Right lobe of liver (tissue), 6 donors: ENCODE results near the gene PPP1R1B. TPM values are rescaled to one million over a fixed set of nuclear protein-coding genes. Genes with fewer than 3 reads are reported as not detected.

Experiments
- ATAC-seq, 4 donors: fragments of 200-7000 bp; cut with Tn5 transposase; one replicate each; pipeline ENCODE4 v1.9.1; 2020; ENCODE audit warnings: mild to moderate bottlenecking in 4 of 4, moderate library complexity in 4 of 4
- DNase-seq, 3 donors: peaks; one replicate each; pipeline ENCODE4 v3.0.0-alpha.2; 2020
- H3K27ac ChIP-seq, 3 donors: fragments of 200-600 bp; one replicate each; pipeline ENCODE4 v1.8.0; 2022
- H3K27me3 ChIP-seq, 2 donors: fragments of 200-600 bp; one replicate each; pipeline ENCODE4 v1.8.0; 2022
- H3K36me3 ChIP-seq, 4 donors: fragments of 200-600 bp; sonication (generic) in 1 of 4; one replicate each; pipeline versions ENCODE4 v1.5.1 to v1.8.0; 2017 to 2022; ENCODE audit warnings: control low read depth in 1 of 4
- H3K4me1 ChIP-seq, 4 donors: fragments of 200-600 bp; sonication (generic) in 1 of 4; one replicate each; pipeline versions ENCODE4 v1.5.1 to v1.8.0; 2017 to 2022; ENCODE audit warnings: control low read depth in 1 of 4
- H3K4me3 ChIP-seq, 3 donors: fragments of 200-600 bp; one replicate each; pipeline ENCODE4 v1.8.0; 2022
- H3K9me3 ChIP-seq, 4 donors: fragments of 200-600 bp; sonication (generic) in 1 of 4; one replicate each; pipeline versions ENCODE4 v1.5.1 to v1.8.0; 2017 to 2022; ENCODE audit warnings: control low read depth in 1 of 4
- CTCF ChIP-seq, 4 donors: fragments of 200-600 bp in 3 of 4; fragments of 450-650 bp in 1 of 4; IDR thresholded peaks; one replicate each; pipeline versions ENCODE4 v1.5.1 to v1.8.0; 2016 to 2022; ENCODE audit warnings: antibody characterized with exemption in 4 of 4, mild to moderate bottlenecking in 2 of 4
- POLR2A ChIP-seq: fragments of 450-650 bp; IDR thresholded peaks from one replicate; pipeline ENCODE4 v1.6.1; 2017; ENCODE audit warnings: antibody characterized with exemption, mild to moderate bottlenecking
- WGBS: methylation state at CpG from one replicate; pipeline ENCODE4 v1.1.6; 2018; ENCODE audit warnings: low coverage, low lambda C conversion rate; ENCODE audit not compliant: insufficient coverage; ENCODE audit errors: missing lambda C conversion rate; 5-methylcytosine and 5-hydroxymethylcytosine counted together
- intact Hi-C, 2 donors: fragments of 100-400 bp; cut with DNase I; formaldehyde crosslinking; loops; one replicate each; pipeline versions ENCODE4 v1.11.2 to v1.14.1; 2022
- total RNA-seq, 6 experiments: library from RNA; depleted of rRNA in 2 of 6; stranded (reverse); fragments of >200 nt in 2 of 6; fragmentation: NEBNext Ultra II Directional in 3 of 6; extraction: Animal tissue kit (Norgen Biotek cat#: 25700) in 3 of 6; gene quantifications; one replicate each; pipeline versions ENCODE4 v1.1.0 to v1.2.4, GENCODE V29; 2016 to 2023
- donor health status: DM: no; HTN: yes; CAD: no.
- donor health status: DM: no; HTN: no; CAD: no.
- donor health status: DM: no; HTN: no; CAD: no.
- donor health status: DM: no; HTN: yes; CAD: no.
- donor health status: DM: no; HTN: yes; CAD: no.

Gene PPP1R1B
- total RNA-seq, 6 experiments from 2014 or later: 0.46 TPM; not detected in 5

GRCh38 chr17:39676198-39676819 is 49.6 kb downstream of the PPP1R1B start:
- Histone ChIP-seq H3K27ac (no peak overlapping the region), H3K4me1 (no peaks in the 10 kb centered on the region), H3K4me3 (no peak overlapping the region), H3K27me3 (no peaks in the 10 kb centered on the region), H3K9me3 (no peaks in the 10 kb centered on the region), H3K36me3 (no peaks in the 10 kb centered on the region)
- no peak for TF ChIP-seq POLR2A
- TF ChIP-seq CTCF (IDR thresholded peaks at IDR 0.05): no peak
- WGBS: 78% methylated on average over 2 of the region's 7 CpGs
- intact Hi-C loops: loop anchor here in 1 of 2 donors (10.0 kb wide), 1 partner anchor 52 kb away; the partner anchor contains the start of gene PPP1R1B
- DNase-seq (peak in 1 of 3 donors; percentile 59), ATAC-seq (peak; percentile 7 to 32 (median 18))

GRCh38 chr17:39677072-39677471 is 50.3 kb downstream of the PPP1R1B start:
- WGBS: 75% methylated on average over 5 of the region's 8 CpGs
- Histone ChIP-seq H3K36me3 (no peaks in the 10 kb centered on the region), H3K9me3 (no peaks in the 10 kb centered on the region), H3K4me1 (no peaks in the 10 kb centered on the region), H3K27me3 (no peaks in the 10 kb centered on the region), H3K4me3 (no peak overlapping the region), H3K27ac (no peak overlapping the region)
- no peak for ATAC-seq
- DNase-seq: peak in 1 of 3 donors; percentile 24
- intact Hi-C loops: loop anchor here in 1 of 2 donors (10.0 kb wide), 1 partner anchor 52 kb away; the partner anchor contains the start of gene PPP1R1B
- TF ChIP-seq POLR2A (no peak), CTCF (IDR thresholded peaks at IDR 0.05) (no peak)

- 58% methylated on average over 7 of the region's 13 CpGs for WGBS
- no peak overlapping the region for H3K27ac ChIP-seq
- no peak for ATAC-seq
- no peak for TF ChIP-seq CTCF (IDR thresholded peaks at IDR 0.05)
- no peak for TF ChIP-seq POLR2A
- H3K27me3 ChIP-seq: no peaks in the 10 kb centered on the region
- intact Hi-C loops: loop anchor here in 1 of 2 donors (10.0 kb wide), 1 partner anchor 53 kb away; the partner anchor contains the start of gene PPP1R1B
- H3K4me1 ChIP-seq: no peaks in the 10 kb centered on the region
- no peak overlapping the region for H3K4me3 ChIP-seq
- DNase-seq: peak in 2 of 3 donors; percentile 15 to 29
- no peaks in the 10 kb centered on the region for H3K36me3 ChIP-seq
- no peaks in the 10 kb centered on the region for H3K9me3 ChIP-seq
These were observed 51.0 kb downstream of the PPP1R1B start for GRCh38 chr17:39677542-39678339.

- DNase-seq (peak in 2 of 3 donors; percentile 16 to 24), ATAC-seq (no peak)
- TF ChIP-seq CTCF (IDR thresholded peaks at IDR 0.05) (no peak), POLR2A (no peak)
- no peaks in the 10 kb centered on the region for H3K4me1 ChIP-seq
- 81% methylated on average over 8 of the region's 13 CpGs for WGBS
- no peaks in the 10 kb centered on the region for H3K27me3 ChIP-seq
- no peak overlapping the region for H3K27ac ChIP-seq
- H3K4me3 ChIP-seq: no peak overlapping the region
- H3K9me3 ChIP-seq: no peaks in the 10 kb centered on the region
- H3K36me3 ChIP-seq: no peaks in the 10 kb centered on the region
- intact Hi-C loops: loop anchor here in 1 of 2 donors (10.0 kb wide), 1 partner anchor 54 kb away; the partner anchor contains the start of gene PPP1R1B
These were observed 51.8 kb downstream of the PPP1R1B start for GRCh38 chr17:39678340-39679116.
